T-helper 22 cell (primary cell): ENCODE results near the gene SPHK2.
"Not testable (repeated sequence)": the region's sequence is repeated elsewhere in the genome, so short reads cannot be mapped to it uniquely, and the experiment has no call there.

Experiments
- DNase-seq: peaks from one replicate; pipeline ENCODE4 v3.0.0-alpha.2; 2020; ENCODE audit warnings: low read depth

Gene SPHK2

GRCh38 chr19:48624791-48625723, 5.8 kb downstream of the SPHK2 start:
- DNase-seq, result no peak

DNA sequence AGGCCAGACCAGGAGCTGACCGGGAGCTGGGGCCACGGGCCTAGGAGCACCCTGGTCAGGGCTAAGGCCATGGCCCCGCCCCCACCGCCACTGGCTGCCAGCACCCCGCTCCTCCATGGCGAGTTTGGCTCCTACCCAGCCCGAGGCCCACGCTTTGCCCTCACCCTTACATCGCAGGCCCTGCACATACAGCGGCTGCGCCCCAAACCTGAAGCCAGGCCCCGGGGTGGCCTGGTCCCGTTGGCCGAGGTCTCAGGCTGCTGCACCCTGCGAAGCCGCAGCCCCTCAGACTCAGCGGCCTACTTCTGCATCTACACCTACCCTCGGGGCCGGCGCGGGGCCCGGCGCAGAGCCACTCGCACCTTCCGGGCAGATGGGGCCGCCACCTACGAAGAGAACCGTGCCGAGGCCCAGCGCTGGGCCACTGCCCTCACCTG, 6.6 kb downstream of the SPHK2 start:
- DNase-seq, result no peak

- DNase-seq, result no peak
Measured at GRCh38 chr19:48627201-48627864, 8.0 kb downstream of the SPHK2 start.

DNA sequence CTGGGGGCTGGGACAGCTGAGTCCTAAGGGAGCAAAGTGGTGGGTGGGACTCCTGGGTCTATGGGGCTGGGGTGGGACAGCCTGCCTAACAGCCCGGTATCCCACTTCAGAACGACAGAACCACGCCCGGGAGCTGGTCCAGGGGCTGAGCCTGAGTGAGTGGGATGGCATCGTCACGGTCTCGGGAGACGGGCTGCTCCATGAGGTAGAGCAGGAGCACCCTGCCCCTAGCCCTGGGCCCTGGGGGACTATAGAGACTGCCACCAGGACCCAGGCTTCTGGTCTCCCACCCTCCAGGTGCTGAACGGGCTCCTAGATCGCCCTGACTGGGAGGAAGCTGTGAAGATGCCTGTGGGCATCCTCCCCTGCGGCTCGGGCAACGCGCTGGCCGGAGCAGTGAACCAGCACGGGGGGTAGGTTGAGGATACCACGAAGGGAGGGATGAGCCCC, 8.6 kb downstream of the SPHK2 start:
- no peak for DNase-seq

GRCh38 chr19:48628486-48629296, 9.4 kb downstream of the SPHK2 start:
- DNase-seq, result no peak

DNA sequence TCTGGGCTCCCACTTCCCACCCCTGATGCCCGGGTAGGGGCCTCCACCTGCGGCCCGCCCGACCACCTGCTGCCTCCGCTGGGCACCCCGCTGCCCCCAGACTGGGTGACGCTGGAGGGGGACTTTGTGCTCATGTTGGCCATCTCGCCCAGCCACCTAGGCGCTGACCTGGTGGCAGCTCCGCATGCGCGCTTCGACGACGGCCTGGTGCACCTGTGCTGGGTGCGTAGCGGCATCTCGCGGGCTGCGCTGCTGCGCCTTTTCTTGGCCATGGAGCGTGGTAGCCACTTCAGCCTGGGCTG, 9.9 kb downstream of the SPHK2 start:
- DNase-seq, result no peak

- no peak for DNase-seq
Measured at GRCh38 chr19:48629599-48630295, 10.4 kb downstream of the SPHK2 start.

DNA sequence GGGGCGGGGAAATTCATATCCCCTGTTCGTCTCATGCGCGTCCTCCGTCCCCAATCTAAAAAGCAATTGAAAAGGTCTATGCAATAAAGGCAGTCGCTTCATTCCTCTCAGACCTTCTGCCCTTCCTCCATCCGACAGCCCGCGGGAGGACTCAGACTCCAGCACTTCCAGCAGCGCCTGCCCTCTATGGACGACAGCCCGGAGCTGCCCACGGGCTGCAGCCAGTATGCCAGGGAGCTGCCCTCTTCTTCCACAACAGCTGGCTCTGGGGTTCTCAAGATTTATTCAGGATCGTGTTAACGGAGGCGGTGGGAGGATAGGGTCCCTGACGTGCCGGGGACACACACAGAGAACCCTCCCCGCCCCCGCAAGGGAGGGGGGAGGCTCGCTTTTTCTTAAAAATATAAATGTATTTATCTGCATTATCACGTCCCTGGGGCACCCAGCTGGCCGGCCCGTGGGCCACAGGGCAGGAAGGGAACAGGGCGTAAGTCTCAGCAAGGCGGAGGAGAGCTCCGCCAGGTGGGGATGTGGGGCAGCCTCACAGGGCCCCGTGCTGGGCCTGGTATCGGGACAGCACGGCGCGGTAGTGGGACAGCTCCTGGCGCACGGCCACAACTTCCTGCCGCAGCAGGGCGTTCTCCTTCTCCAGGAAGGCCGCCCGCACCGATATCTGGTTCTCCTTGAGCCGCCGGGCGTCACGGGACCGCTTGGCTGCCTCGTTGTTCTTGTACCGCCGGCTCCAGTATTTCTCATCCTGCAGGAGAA, 11.2 kb downstream of the SPHK2 start:
- DNase-seq, result no peak

- DNase-seq, result no peak
Measured at GRCh38 chr19:48631225-48631624, 11.9 kb downstream of the SPHK2 start.

DNA sequence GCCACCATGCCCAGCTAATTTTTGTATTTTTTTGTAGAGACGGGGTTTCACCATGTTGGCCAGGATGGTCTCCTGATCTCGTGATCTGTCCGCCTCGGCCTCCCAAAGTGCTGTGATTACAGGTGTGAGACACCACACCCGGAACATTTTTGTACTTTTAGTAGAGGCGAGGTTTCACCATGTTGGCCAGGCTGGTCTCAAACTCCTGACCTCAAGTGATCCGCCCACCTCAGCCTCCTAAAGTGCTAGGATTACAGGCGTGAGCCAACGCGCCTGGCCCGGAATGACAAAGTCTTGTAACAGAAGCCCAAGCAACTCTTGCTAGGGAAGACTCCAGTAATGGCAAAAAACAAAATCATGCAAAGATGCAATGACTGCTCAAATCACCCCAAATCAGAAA, 13.0 kb downstream of the SPHK2 start:
- not testable (repeated sequence) for DNase-seq

DNA sequence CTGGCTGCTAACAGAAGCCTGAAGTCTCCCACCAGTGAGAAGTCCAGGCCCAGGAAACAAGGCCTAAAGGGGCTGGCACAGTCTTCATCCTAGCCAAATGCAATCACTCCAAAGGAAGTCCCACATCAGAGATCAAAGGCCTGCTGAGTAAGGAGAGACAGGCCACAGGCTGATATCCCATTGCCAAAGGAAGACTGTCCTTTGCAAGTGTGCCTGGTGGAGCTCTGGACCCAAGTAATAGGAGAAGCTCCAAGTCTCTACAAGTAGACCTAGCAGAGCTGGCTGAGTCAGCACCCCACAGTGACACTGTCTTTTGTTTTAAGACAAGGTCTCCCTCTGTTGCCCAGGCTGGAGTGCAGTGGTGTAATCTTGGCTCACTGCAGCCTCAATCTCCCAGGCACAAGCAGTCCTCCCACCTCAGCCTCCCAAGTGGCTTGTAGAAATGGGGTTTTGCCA, 13.4 kb downstream of the SPHK2 start:
- no peak for DNase-seq

DNA sequence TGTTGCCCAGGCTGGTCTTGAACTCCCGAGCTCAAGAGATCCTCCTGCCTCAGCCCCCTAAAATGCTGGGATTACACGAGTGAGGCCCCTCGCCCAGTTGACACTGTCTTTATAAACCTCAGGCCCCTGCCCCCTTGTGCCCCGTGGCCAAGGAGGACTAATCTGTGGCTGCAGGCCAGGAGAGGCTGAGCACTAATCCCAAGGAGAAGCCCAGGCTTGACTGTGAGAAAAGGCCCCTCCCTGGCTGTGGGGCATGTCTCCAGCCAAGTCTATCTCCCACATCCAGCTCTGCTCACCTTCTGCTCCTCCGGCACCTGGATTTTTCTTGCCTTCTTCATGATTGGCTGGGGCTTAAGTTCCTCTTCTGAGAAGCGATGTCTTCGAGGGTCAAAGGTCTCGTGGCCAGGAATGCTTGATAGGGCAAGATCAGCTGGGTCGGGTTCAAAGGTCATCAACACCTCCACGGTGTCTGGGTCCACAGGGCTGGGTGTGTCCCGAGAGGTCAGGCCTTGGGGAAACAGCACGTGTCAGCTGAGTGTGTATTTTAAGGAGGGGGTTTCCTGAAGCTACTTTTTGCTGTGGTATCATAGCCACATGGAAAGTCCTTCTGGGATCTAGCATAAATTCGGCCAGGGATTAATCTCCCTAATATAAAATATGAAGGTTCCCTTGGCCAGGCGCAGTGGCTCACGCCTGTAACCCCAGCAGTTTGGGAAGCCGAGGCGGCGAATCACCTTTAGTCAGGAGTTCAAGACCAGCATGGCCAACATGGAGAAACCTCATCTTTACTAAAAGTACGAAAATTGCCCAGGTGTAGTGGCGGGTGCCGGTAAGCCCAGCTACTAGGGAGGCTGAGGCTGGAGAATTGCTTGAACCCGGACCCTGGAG, 14.1 kb downstream of the SPHK2 start:
- DNase-seq, result no peak

DNA sequence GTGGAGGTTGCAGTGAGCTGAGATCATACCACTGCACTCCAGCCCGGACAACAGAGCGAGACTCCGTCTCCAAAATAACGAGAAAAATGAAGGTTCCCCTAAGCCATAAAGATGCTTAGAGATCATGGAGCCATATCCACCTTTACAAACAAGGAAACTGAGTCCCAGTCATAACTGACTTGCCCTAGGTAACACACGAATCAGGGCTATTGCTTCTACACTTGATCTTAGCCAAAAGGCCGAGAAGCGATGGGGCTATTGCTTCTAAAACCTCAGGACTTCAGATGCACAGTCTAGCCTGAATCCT, 14.7 kb downstream of the SPHK2 start:
- no peak for DNase-seq

- DNase-seq, result peak; percentile 86
Measured at GRCh38 chr19:48634424-48635262, 15.3 kb downstream of the SPHK2 start.

- DNase-seq, result peak; percentile 62
Measured at GRCh38 chr19:48635263-48635965, 16.1 kb downstream of the SPHK2 start.

DNA sequence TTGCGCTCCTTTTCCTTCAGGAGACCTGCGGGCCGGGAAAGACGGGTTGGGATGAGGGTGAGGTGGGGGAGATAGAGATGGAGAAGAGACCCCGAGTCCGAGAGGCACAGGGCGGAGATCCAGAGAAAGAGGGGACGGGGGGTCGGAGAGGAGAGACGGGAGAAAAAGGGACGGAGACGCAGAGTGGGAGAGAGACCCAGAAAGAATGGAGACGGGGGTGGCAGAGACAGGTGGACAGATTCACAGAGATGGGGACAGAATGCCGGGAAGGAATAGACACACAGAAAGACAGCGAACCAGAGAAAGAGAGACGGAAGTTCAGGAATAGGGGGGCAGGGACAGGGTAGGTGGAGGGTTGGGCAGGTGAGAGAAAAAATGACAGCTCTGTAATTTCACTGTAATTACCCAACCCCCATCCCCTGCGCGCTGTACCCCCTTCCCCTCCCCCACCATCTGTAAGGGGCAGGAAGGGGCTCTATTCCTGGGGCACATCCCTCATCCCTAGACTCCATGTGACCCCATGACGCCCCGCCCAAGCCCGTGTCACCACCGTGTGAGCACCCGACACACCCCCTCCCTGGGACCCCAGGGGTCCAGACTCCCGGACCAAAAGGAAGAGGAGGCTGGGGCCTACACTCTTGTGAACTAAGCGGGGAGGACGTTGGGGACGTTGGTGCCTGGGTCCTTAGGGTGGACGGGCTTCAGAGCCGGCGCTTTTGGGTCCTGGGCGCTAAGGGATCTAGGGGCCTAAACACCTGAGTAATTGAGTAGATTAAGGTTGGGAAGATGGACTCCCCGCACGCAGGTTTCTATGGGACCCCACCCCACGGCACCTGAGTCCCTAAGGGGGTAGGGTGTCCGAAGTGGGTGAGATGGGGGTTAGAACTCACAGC, 16.9 kb downstream of the SPHK2 start:
- no peak for DNase-seq

DNA sequence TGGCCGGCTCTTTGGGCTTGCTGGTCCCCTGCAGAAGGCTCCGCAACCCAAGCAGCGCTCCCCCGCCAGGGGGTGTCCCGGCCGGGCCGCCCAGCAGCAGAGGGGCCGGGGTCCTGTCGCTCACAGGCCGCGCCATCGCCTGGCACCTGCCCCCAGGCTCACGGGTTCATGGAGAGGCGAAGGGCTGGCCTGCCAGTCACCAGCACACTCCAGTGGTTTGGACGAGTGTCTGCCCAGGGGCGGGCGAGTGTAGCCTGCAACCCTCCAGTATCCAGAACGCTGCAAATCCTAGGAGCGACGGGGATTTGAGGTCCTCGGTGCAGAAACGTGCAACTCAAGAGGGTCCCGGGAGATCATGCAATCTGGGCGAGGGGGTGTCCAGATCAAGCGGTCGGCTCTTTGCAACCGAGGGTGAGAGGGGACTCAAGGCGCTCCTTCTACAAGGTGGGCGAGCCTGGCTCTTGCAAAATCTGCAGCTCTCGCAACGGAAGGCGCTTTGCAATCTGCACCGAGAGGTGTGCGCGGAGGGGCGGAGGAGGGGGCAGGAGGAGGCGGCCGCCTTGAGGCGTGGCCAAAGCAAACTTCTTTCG, 17.6 kb downstream of the SPHK2 start, which contains the start of gene DBP:
Gene DBP, minus strand, starts transcription at position 521 of the 590 bp plus-strand sequence. Its CDS starts 385 bp downstream, at position 136.
- no peak for DNase-seq
